ENCODE measurements around the gene INO80E.

Gene INO80E

GRCh38 chr16:29978564-29979270 lies 17.3 kb upstream of the INO80E start:
- TF ChIP-seq, protein P1, sequence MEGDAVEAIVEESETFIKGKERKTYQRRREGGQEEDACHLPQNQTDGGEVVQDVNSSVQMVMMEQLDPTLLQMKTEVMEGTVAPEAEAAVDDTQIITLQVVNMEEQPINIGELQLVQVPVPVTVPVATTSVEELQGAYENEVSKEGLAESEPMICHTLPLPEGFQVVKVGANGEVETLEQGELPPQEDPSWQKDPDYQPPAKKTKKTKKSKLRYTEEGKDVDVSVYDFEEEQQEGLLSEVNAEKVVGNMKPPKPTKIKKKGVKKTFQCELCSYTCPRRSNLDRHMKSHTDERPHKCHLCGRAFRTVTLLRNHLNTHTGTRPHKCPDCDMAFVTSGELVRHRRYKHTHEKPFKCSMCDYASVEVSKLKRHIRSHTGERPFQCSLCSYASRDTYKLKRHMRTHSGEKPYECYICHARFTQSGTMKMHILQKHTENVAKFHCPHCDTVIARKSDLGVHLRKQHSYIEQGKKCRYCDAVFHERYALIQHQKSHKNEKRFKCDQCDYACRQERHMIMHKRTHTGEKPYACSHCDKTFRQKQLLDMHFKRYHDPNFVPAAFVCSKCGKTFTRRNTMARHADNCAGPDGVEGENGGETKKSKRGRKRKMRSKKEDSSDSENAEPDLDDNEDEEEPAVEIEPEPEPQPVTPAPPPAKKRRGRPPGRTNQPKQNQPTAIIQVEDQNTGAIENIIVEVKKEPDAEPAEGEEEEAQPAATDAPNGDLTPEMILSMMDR (IDR thresholded peaks at IDR 0.05): no peak

DNA sequence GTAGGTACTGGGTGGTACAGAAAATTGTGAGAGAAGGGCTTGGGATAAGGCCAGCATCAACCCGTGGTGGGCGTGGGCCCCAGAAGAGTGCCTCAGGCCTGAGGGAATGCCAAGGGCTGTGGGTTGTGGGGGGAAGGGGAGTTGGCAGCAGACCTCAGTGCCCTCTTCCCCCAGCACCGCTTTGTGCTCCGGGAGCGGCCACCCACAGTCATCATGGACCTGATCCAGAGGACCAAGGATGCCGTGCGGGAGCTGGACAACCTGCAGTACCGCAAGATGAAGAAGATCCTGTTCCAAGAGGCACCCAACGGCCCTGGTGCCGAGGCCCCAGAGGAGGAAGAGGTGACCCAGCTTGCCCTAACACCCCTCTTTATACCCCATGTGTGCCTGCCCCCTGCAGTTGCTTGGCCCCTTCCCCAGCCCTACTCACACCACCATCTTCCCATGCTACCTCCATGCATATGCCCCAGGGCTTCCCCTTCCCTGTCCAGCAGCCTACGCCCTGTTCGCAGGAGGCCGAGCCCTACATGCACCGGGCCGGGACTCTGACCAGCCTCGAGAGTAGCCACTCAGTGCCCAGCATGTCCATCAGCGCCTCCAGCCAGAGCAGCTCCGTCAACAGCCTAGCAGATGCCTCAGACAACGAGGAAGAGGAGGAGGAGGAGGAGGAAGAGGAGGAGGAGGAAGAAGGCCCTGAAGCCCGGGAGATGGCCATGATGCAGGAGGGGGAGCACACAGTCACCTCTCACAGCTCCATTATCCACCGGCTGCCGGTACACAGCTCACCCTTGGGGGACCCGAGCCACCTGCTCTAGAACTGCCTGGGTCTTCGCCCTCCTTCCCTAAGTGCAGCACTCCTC lies 13.3 kb upstream of the INO80E start:
- TF ChIP-seq, protein P1 (IDR thresholded peaks at IDR 0.05): no peak

DNA sequence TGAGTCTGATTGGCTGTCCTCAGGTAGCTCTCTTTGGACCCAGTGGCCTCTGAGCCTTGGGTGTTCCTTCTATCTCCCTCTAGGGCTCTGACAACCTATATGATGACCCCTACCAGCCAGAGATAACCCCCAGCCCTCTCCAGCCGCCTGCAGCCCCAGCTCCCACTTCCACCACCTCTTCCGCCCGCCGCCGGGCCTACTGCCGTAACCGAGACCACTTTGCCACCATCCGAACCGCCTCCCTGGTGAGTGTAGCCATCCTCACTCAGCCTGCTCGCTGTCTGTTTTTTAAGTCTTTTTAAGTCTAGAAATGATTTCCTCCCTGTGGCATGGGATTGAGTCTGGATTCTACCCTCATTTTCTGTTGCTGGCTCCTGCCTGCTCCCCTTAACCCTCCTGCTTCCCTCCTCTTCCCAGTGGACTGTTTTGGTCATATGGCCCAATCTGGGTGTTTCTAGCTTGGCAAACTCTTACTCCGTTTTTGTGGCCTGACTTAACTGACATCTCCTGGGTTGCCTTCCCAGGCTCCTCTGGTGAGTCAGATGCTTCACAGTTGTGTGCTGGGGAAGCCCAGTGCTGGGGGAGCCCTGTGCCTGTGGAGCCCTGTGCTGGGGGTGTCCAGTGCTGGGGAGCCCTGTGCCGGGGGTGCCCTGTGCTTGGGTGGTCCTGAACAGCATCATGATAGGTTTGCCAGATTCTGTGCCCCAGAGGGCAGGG lies 12.5 kb upstream of the INO80E start:
- TF ChIP-seq, protein P1 (IDR thresholded peaks at IDR 0.05): no peak

DNA sequence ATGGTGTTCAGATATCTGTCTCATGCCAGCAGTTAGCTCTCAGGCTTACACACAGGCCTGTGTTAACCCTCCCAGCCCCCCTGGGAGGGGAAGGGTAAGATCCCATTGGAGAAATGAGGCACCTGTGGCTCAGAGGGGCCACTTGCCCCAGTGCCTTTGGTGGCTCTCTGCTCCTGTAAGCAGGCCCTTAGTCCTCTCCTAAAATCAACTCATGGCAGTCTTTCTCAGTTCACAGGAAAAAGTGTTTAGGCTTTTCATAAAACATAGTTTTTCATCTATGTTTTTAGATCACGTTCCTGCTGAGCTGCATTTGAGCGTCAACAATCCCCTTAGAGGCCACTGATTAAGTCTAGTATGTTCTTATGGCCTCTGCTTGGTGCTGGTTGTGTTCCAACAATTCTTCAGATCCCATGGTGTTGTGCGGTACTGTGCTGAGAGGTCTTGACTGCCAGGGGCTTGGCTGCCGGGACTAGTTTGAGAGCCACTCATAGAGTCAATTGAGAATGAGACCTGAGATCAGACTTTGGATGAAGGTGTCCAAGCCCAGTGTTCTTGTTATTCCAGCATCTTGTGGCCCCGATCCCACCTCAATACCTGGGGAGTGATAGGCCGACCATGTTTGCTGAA lies 11.8 kb upstream of the INO80E start:
- TF ChIP-seq, protein P1 (IDR thresholded peaks at IDR 0.05): no peak

DNA sequence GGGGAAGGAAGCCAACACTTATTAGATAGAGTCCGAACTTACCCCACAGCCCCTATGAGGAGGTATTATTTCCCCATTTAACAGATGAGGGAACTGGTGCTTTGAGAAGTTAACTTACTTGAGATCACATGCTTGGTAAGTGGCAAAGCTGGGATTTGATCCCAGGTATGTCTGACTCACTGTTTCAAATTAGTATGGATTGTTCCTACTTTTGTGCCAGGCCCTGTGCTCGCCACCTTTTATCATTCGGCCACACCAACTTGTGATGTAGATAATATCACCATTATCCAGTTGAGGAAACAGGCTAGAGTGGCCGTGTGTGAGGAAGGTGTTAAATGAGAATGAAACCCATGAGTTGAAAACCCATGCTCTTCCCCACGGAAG lies 11.3 kb upstream of the INO80E start:
- TF ChIP-seq, protein P1 (IDR thresholded peaks at IDR 0.05): no peak

DNA sequence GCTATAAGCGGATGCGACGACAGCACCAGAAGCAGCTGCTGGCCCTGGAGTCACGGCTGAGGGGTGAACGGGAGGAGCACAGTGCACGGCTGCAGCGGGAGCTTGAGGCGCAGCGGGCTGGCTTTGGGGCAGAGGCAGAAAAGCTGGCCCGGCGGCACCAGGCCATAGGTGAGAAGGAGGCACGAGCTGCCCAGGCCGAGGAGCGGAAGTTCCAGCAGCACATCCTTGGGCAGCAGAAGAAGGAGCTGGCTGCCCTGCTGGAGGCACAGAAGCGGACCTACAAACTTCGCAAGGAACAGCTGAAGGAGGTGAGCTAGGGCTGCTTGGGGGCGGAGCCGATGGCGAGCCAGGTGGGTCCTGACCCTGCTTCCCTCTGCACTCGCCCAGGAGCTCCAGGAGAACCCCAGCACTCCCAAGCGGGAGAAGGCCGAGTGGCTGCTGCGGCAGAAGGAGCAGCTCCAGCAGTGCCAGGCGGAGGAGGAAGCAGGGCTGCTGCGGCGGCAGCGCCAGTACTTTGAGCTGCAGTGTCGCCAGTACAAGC lies 10.7 kb upstream of the INO80E start:
- TF ChIP-seq, protein P1 (IDR thresholded peaks at IDR 0.05): no peak

DNA sequence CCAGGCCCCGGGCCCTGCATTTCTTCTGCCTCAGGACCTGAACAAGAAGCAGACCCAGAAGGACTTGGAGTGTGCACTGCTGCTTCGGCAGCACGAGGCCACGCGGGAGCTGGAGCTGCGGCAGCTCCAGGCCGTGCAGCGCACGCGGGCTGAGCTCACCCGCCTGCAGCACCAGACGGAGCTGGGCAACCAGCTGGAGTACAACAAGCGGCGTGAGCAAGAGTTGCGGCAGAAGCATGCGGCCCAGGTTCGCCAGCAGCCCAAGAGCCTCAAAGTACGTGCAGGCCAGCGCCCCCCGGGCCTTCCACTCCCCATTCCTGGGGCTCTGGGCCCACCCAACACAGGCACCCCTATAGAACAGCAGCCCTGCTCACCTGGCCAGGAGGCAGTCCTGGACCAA lies 9.8 kb upstream of the INO80E start:
- TF ChIP-seq, protein P1 (IDR thresholded peaks at IDR 0.05): no peak
